WTC11 (cell line): ENCODE results near the gene GRAMD1B. TPM values are rescaled to one million over a fixed set of nuclear protein-coding genes. Genes with fewer than 3 reads are reported as not detected.
A peak's percentile ranks its signal among the peaks of the same experiment; 100 is the strongest.

Source experiments
- ATAC-seq: fragments of 200-7000 bp; cut with Tn5 transposase; 2 replicates; pipeline ENCODE4 v1.10.0; 2021; ENCODE audit warnings: mild to moderate bottlenecking, moderate library complexity
- CTCF ChIA-PET: fragments of 300-600 bp; sonication (Branson Sonifier 250); formaldehyde crosslinking; loops from one replicate; lab custom pipeline; 2021; ENCODE audit warnings: antibody characterized with exemption; lab: Charles Lee
- POLR2A ChIA-PET: fragments of 350-600 bp; sonication (Branson Sonifier 250); formaldehyde crosslinking; loops from one replicate; lab custom pipeline; 2021; ENCODE audit warnings: antibody characterized with exemption; lab: Charles Lee
- DNase-seq: peaks from one replicate; pipeline ENCODE4 v3.0.0; 2021; ENCODE audit warnings: low spot score
- H3K27ac Mint-ChIP-seq: 2 replicates; pipeline ENCODE4 v1.8.0; 2021; ENCODE audit warnings: mixed read lengths
- H3K27me3 Mint-ChIP-seq: 2 replicates; pipeline ENCODE4 v1.8.0; 2021; ENCODE audit warnings: low read depth, mild to moderate bottlenecking, moderate library complexity, mixed read lengths
- H3K36me3 Mint-ChIP-seq: 2 replicates; pipeline ENCODE4 v1.8.0; 2021; ENCODE audit warnings: mixed read lengths
- H3K4me1 Mint-ChIP-seq: 2 replicates; pipeline ENCODE4 v1.8.0; 2022; ENCODE audit warnings: mixed read lengths
- H3K4me3 Mint-ChIP-seq: 2 replicates; pipeline ENCODE4 v1.8.0; 2021; ENCODE audit warnings: mild to moderate bottlenecking, moderate library complexity, mixed read lengths
- H3K9me3 Mint-ChIP-seq: 2 replicates; pipeline ENCODE4 v1.8.0; 2021; ENCODE audit warnings: mixed read lengths
- GTF2I ChIP-seq: fragments of 250-450 bp; sonication (Bioruptor Pico); conservative IDR thresholded peaks from 2 replicates; pipeline ENCODE4 v1.4.0; 2021; ENCODE audit warnings: mild to moderate bottlenecking
- NFE2L1 ChIP-seq: sonication (generic); formaldehyde crosslinking; IDR thresholded peaks from 2 replicates; pipeline ENCODE4 v1.8.1; 2023; ENCODE audit warnings: missing genetic modification reagents
- OVOL2 ChIP-seq: fragments of 250-450 bp; sonication (Bioruptor Pico); IDR thresholded peaks from 2 replicates; pipeline ENCODE4 v1.9.0; 2021; ENCODE audit warnings: mild to moderate bottlenecking, borderline replicate concordance
- RORB ChIP-seq: fragments of 250-450 bp; sonication (Bioruptor Pico); IDR thresholded peaks from 2 replicates; pipeline ENCODE4 v1.9.0; 2021; ENCODE audit warnings: mild to moderate bottlenecking
- SP1 ChIP-seq: sonication (generic); formaldehyde crosslinking; conservative IDR thresholded peaks from 2 replicates; pipeline ENCODE4 v1.8.1; 2022; ENCODE audit warnings: missing genetic modification reagents
- TCF7 ChIP-seq: sonication (generic); formaldehyde crosslinking; IDR thresholded peaks from 2 replicates; pipeline ENCODE4 v1.8.0; 2022; ENCODE audit warnings: mild to moderate bottlenecking, low read depth, missing genetic modification reagents, moderate library complexity
- TEAD4 ChIP-seq: sonication (generic); formaldehyde crosslinking; IDR thresholded peaks from 2 replicates; pipeline ENCODE4 v1.8.0; 2022; ENCODE audit warnings: mild to moderate bottlenecking, missing genetic modification reagents
- ZNF138 ChIP-seq: sonication (generic); formaldehyde crosslinking; conservative IDR thresholded peaks from 2 replicates; pipeline ENCODE4 v1.8.1; 2022; ENCODE audit warnings: mild to moderate bottlenecking, moderate library complexity, missing genetic modification reagents
- ZNF219 ChIP-seq: sonication (generic); formaldehyde crosslinking; IDR thresholded peaks from 2 replicates; pipeline ENCODE4 v1.8.0; 2023; ENCODE audit warnings: missing genetic modification reagents, mild to moderate bottlenecking, borderline replicate concordance
- ZNF232 ChIP-seq: sonication (generic); formaldehyde crosslinking; IDR thresholded peaks from 2 replicates; pipeline ENCODE4 v1.8.0; 2022; ENCODE audit warnings: mild to moderate bottlenecking, missing genetic modification reagents
- total RNA-seq: library from RNA; stranded (reverse); gene quantifications from 3 replicates; pipeline ENCODE4 v1.2.3, GENCODE V29; 2021
- TF ChIP-seq, protein P1 (sequence below): fragments of 250-450 bp; sonication (Bioruptor Pico); IDR thresholded peaks from 2 replicates; pipeline ENCODE4 v1.9.0; 2021; ENCODE audit warnings: mild to moderate bottlenecking
- TF ChIP-seq, protein P2 (sequence below): fragments of 250-450 bp; sonication (Bioruptor Pico); IDR thresholded peaks from 2 replicates; pipeline ENCODE4 v1.9.0; 2021; ENCODE audit warnings: mild to moderate bottlenecking, borderline replicate concordance
- TF ChIP-seq, protein P3 (sequence below): sonication (generic); formaldehyde crosslinking; IDR thresholded peaks from 2 replicates; pipeline ENCODE4 v1.8.1; 2022; ENCODE audit warnings: mild to moderate bottlenecking, moderate library complexity, missing genetic modification reagents
- TF ChIP-seq, protein P4 (sequence below): sonication (generic); formaldehyde crosslinking; IDR thresholded peaks from 2 replicates; pipeline ENCODE4 v1.8.1; 2022; ENCODE audit warnings: low read depth, mild to moderate bottlenecking, moderate library complexity, missing genetic modification reagents, borderline replicate concordance
- TF ChIP-seq, protein P5 (sequence below): sonication (generic); formaldehyde crosslinking; IDR thresholded peaks from 2 replicates; pipeline ENCODE4 v1.8.1; 2023; ENCODE audit warnings: mild to moderate bottlenecking, missing genetic modification reagents

Gene GRAMD1B
- total RNA-seq, 1 experiment from 2014 or later = 31.5 TPM

DNA sequence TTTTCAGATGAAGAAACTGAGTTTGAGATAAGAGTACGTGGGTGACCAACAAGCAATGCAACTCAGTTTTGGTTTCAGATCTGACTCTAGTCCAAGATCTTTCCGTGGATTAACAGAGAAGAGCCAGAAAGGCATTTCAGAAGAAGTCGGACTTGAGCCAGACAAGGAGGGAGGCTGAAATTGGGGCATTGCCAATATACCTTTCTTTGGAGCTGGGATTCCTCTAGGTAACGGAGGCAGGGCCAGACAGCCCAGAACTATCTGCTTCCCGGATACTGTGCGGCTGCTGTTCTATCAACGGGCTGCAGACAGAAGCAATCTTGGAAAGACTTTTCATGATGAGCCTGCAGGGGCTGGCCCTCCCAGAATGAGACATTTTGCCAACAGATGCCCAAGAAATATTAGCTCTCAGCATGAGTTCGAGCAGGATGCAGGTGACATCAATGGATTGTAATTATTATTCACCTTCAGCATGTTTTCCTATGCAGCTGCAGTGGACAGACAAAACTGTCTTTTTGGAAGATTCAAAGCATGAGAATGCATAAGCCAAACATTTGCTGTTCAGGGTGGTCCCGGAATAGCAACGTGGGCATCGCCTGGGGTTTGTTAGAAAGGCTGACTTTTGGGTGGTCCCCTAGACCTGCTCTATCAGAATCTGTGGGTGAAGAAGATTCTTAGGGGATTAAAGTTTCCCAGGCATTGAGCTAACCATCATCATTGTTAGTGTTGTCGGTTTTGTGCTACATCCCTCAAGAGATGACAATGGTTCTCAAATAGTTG, 128.7 kb downstream of the GRAMD1B start:
- ChIA-PET CTCF (interaction anchor here (0.6 to 4.1 kb wide), 10 partner anchors 8 to 1515 kb away, joined by 3 to 50 read pairs (median 4); no protein-coding TSS in a partner anchor), POLR2A (no interaction called here)
- no peak for ATAC-seq
- Mint-ChIP-seq H3K36me3 (no peaks in the 10 kb centered on the region), H3K4me3 (no peak overlapping the region), H3K27ac (no peak overlapping the region), H3K4me1 (peaks cover 35% of the 10 kb centered on the region), H3K27me3 (no peaks in the 10 kb centered on the region), H3K9me3 (peaks cover 3% of the 10 kb centered on the region)
- no peak for TF ChIP-seq ZNF219
- TF ChIP-seq TCF7 (CRISPR knock-in tag) = no peak
- TF ChIP-seq ZNF232 (CRISPR knock-in tag) = no peak
- TF ChIP-seq, protein P1, sequence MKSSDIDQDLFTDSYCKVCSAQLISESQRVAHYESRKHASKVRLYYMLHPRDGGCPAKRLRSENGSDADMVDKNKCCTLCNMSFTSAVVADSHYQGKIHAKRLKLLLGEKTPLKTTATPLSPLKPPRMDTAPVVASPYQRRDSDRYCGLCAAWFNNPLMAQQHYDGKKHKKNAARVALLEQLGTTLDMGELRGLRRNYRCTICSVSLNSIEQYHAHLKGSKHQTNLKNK (CRISPR knock-in tag) = no peak
- no peak for TF ChIP-seq NFE2L1 (CRISPR knock-in tag)
- TF ChIP-seq, protein P2, sequence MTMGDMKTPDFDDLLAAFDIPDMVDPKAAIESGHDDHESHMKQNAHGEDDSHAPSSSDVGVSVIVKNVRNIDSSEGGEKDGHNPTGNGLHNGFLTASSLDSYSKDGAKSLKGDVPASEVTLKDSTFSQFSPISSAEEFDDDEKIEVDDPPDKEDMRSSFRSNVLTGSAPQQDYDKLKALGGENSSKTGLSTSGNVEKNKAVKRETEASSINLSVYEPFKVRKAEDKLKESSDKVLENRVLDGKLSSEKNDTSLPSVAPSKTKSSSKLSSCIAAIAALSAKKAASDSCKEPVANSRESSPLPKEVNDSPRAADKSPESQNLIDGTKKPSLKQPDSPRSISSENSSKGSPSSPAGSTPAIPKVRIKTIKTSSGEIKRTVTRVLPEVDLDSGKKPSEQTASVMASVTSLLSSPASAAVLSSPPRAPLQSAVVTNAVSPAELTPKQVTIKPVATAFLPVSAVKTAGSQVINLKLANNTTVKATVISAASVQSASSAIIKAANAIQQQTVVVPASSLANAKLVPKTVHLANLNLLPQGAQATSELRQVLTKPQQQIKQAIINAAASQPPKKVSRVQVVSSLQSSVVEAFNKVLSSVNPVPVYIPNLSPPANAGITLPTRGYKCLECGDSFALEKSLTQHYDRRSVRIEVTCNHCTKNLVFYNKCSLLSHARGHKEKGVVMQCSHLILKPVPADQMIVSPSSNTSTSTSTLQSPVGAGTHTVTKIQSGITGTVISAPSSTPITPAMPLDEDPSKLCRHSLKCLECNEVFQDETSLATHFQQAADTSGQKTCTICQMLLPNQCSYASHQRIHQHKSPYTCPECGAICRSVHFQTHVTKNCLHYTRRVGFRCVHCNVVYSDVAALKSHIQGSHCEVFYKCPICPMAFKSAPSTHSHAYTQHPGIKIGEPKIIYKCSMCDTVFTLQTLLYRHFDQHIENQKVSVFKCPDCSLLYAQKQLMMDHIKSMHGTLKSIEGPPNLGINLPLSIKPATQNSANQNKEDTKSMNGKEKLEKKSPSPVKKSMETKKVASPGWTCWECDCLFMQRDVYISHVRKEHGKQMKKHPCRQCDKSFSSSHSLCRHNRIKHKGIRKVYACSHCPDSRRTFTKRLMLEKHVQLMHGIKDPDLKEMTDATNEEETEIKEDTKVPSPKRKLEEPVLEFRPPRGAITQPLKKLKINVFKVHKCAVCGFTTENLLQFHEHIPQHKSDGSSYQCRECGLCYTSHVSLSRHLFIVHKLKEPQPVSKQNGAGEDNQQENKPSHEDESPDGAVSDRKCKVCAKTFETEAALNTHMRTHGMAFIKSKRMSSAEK (CRISPR knock-in tag) = no peak
- no peak for TF ChIP-seq RORB (CRISPR knock-in tag)
- TF ChIP-seq, protein P3, sequence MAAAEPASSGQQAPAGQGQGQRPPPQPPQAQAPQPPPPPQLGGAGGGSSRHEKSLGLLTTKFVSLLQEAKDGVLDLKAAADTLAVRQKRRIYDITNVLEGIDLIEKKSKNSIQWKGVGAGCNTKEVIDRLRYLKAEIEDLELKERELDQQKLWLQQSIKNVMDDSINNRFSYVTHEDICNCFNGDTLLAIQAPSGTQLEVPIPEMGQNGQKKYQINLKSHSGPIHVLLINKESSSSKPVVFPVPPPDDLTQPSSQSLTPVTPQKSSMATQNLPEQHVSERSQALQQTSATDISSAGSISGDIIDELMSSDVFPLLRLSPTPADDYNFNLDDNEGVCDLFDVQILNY = no peak
- no peak for TF ChIP-seq TEAD4 (CRISPR knock-in tag)
- TF ChIP-seq ZNF138 (CRISPR knock-in tag) = no peak
- TF ChIP-seq, protein P4, sequence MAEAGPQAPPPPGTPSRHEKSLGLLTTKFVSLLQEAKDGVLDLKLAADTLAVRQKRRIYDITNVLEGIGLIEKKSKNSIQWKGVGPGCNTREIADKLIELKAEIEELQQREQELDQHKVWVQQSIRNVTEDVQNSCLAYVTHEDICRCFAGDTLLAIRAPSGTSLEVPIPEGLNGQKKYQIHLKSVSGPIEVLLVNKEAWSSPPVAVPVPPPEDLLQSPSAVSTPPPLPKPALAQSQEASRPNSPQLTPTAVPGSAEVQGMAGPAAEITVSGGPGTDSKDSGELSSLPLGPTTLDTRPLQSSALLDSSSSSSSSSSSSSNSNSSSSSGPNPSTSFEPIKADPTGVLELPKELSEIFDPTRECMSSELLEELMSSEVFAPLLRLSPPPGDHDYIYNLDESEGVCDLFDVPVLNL (CRISPR knock-in tag) = no peak
- TF ChIP-seq, protein P5, sequence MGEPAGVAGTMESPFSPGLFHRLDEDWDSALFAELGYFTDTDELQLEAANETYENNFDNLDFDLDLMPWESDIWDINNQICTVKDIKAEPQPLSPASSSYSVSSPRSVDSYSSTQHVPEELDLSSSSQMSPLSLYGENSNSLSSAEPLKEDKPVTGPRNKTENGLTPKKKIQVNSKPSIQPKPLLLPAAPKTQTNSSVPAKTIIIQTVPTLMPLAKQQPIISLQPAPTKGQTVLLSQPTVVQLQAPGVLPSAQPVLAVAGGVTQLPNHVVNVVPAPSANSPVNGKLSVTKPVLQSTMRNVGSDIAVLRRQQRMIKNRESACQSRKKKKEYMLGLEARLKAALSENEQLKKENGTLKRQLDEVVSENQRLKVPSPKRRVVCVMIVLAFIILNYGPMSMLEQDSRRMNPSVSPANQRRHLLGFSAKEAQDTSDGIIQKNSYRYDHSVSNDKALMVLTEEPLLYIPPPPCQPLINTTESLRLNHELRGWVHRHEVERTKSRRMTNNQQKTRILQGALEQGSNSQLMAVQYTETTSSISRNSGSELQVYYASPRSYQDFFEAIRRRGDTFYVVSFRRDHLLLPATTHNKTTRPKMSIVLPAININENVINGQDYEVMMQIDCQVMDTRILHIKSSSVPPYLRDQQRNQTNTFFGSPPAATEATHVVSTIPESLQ = no peak
- TF ChIP-seq GTF2I (CRISPR knock-in tag) = no peak
- TF ChIP-seq OVOL2 = no peak
- no peak for DNase-seq

DNA sequence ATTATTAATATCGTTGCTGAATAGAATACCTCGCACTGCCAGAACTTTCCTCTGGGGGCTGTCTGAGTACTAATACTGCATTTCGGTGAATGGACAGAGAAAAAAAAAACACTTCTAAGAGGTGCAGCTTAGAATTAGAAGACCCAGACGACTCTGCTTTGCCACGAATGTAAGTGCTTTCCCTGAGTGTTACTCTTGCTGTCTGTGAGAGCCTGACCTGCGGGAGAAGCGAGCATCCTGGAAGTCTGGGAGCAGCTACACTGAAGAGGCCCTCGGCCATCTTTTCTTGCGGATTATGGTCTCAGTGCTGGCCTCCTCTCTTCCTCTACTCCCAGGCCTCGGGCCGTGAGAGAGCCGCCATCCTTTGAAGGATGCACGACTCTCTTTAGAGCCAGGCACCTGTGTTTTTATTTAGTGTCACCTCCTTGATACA, 129.5 kb downstream of the GRAMD1B start:
- DNase-seq (no peak), ATAC-seq (peak; percentile 4; the same call in 1 of the 2 replicates)
- Mint-ChIP-seq H3K36me3 (no peaks in the 10 kb centered on the region), H3K27ac (no peak overlapping the region), H3K27me3 (no peaks in the 10 kb centered on the region), H3K4me3 (peak overlapping the region; percentile 55), H3K4me1 (peaks cover 40% of the 10 kb centered on the region), H3K9me3 (peaks cover 3% of the 10 kb centered on the region)
- TF ChIP-seq SP1 (CRISPR knock-in tag) = no peak
- TF ChIP-seq, protein P4 (CRISPR knock-in tag) = no peak
- ChIA-PET CTCF (interaction anchor here (0.6 to 4.1 kb wide), 9 partner anchors 9 to 1339 kb away, joined by 3 to 50 read pairs (median 6); no protein-coding TSS in a partner anchor), POLR2A (no interaction called here)
